HS-27A (cell line): Measurements from ENCODE around the gene RXFP1.

Experiments used
- DNase-seq: peaks from one replicate; pipeline ENCODE4 v3.0.0-alpha.2; 2012; ENCODE audit warnings: low read depth, missing footprints

RXFP1 gene

DNA sequence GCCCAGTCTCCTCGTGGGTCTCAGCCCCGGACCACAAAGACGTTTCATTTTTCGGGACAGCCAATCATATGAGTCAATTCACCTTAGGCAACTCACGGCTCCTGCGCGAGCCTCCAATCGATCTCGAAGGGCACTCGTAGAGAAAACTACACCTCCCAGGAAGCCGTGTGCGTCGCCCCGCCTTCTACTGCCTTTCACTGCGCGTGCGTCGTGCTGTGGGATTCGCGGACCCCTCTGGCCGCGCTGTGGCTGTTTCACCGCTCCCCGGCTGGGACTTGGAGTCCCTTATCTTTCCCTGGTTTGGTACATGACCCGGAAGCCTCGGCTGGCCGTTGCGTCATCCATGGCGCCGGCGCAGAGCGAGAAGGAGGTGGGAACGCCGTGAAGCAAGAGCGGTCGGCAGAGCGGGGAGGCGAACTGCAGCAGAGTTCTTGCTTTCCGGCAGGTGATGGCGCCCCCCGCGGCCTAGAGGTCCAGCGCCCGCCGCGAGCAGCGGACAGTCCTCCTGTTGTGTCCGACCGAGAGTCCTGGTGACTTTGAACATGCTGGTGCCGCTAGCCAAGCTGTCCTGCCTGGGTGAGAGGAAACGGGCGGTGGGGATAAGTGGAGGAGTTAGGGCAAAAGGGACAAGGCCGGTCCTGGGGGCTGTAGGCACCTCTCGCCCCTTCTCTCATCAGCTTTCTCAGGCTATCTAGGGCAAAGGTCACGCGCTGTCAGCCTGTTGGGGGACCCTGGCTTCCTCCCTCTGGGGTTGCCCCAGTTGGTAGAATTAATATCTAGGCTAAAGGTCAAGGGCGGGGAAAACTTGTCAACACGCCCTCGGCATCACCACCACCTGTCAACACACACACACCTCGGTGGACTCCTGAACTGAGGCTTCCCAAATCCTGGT lies 150.5 kb downstream of the RXFP1 start, which contains the start of gene ETFDH:
Gene ETFDH (plus strand): TSS at position 382 of the 892 bp plus-strand sequence. CDS start 161 bp downstream, at position 543.
- peak; percentile 98 for DNase-seq

DNA sequence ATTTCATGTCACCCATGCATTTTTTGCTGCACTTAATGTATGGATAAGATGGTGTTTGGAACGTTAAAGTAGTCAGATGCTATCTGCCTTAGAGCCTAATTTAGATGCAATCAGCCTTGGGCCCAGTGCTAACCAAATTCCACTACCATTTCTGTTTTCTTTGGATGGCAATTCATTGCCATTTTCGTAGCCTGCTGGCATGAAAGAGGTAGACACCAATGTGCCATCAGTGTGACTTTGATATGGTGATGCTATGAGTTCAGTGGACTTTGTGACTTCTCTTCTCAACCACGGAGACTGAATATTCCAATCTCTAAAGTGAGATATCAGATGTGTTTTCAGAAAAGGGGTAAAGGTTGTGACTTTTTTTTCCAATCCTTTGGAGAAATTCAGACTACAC lies 152.0 kb downstream of the RXFP1 start:
- DNase-seq: no peak

DNA sequence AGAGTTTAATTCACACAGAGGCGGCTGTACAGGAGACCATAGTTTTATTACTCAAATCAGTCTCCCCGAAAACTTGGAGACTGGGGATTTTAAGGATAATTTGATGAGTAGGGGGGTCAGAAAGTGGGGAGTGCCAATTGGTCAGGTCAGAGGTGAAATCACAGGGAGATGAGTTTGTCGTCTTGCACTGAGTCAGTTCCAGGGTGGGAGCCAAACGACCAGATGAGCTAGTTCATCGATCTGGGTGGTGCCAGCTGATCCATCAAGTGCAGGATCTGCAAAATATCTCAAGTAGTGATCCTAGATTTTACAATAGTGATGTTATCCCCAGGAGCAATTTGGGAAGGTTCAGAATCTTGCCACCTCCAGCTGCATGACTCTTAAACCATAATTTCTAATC lies 154.4 kb downstream of the RXFP1 start:
- DNase-seq: no peak

- no peak for DNase-seq
Observed at GRCh38 chr4:158678767-158679166, 157.1 kb downstream of the RXFP1 start.

DNA sequence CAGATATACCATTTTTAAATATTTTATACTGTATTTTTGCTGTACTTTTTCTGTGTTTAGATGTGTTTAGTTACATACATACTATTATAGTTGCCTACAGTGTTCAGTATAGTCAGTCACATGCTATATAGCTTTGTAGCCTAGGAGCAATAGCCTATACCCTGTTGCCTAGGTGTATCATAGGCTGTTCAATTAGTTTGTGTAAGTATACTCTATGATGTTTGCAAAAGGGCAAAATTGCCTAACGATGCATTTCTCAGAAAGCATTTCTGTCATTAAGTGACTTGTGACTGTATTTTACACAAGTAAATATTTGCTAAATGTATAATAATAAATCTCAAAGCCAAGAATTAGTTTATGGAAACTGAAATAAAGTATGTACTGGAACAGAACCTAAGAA lies 159.9 kb downstream of the RXFP1 start:
- DNase-seq: no peak

DNA sequence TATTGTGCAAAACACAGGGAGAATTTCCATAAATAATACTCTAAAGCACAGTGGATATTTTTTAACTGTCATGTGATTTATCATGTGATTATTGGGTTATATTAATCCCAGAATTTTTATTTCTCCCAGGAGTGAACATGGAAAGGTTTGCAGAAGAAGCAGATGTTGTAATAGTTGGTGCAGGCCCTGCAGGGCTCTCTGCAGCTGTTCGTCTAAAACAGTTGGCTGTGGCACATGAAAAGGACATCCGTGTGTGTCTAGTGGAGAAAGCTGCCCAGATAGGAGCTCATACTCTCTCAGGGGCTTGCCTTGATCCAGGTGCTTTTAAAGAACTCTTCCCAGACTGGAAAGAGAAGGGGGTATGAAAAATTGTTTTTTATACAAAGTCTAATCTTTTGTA lies 160.4 kb downstream of the RXFP1 start:
- DNase-seq: no peak

- DNase-seq: no peak
Observed at GRCh38 chr4:158688813-158689212, 167.1 kb downstream of the RXFP1 start.
